WTC11 (cell line): ENCODE measurements around the gene KLK13.

Source experiments
- ATF1 ChIP-seq: sonication (generic); formaldehyde crosslinking; IDR thresholded peaks from 2 replicates; pipeline ENCODE4 v1.8.1; 2023; ENCODE audit warnings: mild to moderate bottlenecking, moderate library complexity, missing genetic modification reagents
- ELF4 ChIP-seq: sonication (generic); formaldehyde crosslinking; IDR thresholded peaks from 2 replicates; pipeline ENCODE4 v1.8.1; 2022; ENCODE audit warnings: low read depth, mild to moderate bottlenecking, moderate library complexity, missing genetic modification reagents
- FOXP1 ChIP-seq: sonication (generic); formaldehyde crosslinking; IDR thresholded peaks from 2 replicates; pipeline ENCODE4 v1.8.0; 2022; ENCODE audit warnings: missing genetic modification reagents, mild to moderate bottlenecking, moderate library complexity, borderline replicate concordance
- JUN ChIP-seq: sonication (generic); formaldehyde crosslinking; IDR thresholded peaks from 2 replicates; pipeline ENCODE4 v1.8.0; 2023; ENCODE audit warnings: mild to moderate bottlenecking, missing genetic modification reagents
- MAX ChIP-seq: sonication (generic); formaldehyde crosslinking; IDR thresholded peaks from 2 replicates; pipeline ENCODE4 v1.8.0; 2022; ENCODE audit warnings: mild to moderate bottlenecking, missing genetic modification reagents
- NR3C1 ChIP-seq: sonication (generic); formaldehyde crosslinking; conservative IDR thresholded peaks from 2 replicates; pipeline ENCODE4 v1.8.1; 2023; ENCODE audit warnings: low read depth, mild to moderate bottlenecking, missing genetic modification reagents
- RELA ChIP-seq: sonication (generic); formaldehyde crosslinking; IDR thresholded peaks from 2 replicates; pipeline ENCODE4 v1.8.1; 2022; ENCODE audit warnings: missing genetic modification reagents, mild to moderate bottlenecking, borderline replicate concordance
- USF2 ChIP-seq: sonication (generic); formaldehyde crosslinking; IDR thresholded peaks from 2 replicates; pipeline ENCODE4 v1.8.1; 2023; ENCODE audit warnings: mild to moderate bottlenecking, missing genetic modification reagents, moderate library complexity
- ZNF416 ChIP-seq: fragments of 250-450 bp; sonication (Bioruptor Pico); IDR thresholded peaks from 2 replicates; pipeline ENCODE4 v1.9.0; 2021; ENCODE audit warnings: mild to moderate bottlenecking, inconsistent platforms
- TF ChIP-seq, protein P1 (sequence below): fragments of 200-600 bp; IDR thresholded peaks from 2 replicates; pipeline ENCODE4 v1.8.0; 2022; ENCODE audit warnings: antibody characterized with exemption
- TF ChIP-seq, protein P2 (sequence below): sonication (generic); formaldehyde crosslinking; IDR thresholded peaks from 2 replicates; pipeline ENCODE4 v1.8.0; 2023; ENCODE audit warnings: mild to moderate bottlenecking, missing genetic modification reagents
- TF ChIP-seq, protein P3 (sequence below): sonication (generic); formaldehyde crosslinking; IDR thresholded peaks from 2 replicates; pipeline ENCODE4 v1.8.1; 2022; ENCODE audit warnings: mild to moderate bottlenecking, missing genetic modification reagents, moderate library complexity, borderline replicate concordance
- TF ChIP-seq, protein P4 (sequence below): sonication (generic); formaldehyde crosslinking; conservative IDR thresholded peaks from 2 replicates; pipeline ENCODE4 v1.8.1; 2022; ENCODE audit warnings: mild to moderate bottlenecking, missing genetic modification reagents

- TF ChIP-seq RELA (CRISPR knock-in tag) = no peak
- TF ChIP-seq, protein P1, sequence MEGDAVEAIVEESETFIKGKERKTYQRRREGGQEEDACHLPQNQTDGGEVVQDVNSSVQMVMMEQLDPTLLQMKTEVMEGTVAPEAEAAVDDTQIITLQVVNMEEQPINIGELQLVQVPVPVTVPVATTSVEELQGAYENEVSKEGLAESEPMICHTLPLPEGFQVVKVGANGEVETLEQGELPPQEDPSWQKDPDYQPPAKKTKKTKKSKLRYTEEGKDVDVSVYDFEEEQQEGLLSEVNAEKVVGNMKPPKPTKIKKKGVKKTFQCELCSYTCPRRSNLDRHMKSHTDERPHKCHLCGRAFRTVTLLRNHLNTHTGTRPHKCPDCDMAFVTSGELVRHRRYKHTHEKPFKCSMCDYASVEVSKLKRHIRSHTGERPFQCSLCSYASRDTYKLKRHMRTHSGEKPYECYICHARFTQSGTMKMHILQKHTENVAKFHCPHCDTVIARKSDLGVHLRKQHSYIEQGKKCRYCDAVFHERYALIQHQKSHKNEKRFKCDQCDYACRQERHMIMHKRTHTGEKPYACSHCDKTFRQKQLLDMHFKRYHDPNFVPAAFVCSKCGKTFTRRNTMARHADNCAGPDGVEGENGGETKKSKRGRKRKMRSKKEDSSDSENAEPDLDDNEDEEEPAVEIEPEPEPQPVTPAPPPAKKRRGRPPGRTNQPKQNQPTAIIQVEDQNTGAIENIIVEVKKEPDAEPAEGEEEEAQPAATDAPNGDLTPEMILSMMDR = no peak
- no peak for TF ChIP-seq ELF4 (CRISPR knock-in tag)
- TF ChIP-seq, protein P2, sequence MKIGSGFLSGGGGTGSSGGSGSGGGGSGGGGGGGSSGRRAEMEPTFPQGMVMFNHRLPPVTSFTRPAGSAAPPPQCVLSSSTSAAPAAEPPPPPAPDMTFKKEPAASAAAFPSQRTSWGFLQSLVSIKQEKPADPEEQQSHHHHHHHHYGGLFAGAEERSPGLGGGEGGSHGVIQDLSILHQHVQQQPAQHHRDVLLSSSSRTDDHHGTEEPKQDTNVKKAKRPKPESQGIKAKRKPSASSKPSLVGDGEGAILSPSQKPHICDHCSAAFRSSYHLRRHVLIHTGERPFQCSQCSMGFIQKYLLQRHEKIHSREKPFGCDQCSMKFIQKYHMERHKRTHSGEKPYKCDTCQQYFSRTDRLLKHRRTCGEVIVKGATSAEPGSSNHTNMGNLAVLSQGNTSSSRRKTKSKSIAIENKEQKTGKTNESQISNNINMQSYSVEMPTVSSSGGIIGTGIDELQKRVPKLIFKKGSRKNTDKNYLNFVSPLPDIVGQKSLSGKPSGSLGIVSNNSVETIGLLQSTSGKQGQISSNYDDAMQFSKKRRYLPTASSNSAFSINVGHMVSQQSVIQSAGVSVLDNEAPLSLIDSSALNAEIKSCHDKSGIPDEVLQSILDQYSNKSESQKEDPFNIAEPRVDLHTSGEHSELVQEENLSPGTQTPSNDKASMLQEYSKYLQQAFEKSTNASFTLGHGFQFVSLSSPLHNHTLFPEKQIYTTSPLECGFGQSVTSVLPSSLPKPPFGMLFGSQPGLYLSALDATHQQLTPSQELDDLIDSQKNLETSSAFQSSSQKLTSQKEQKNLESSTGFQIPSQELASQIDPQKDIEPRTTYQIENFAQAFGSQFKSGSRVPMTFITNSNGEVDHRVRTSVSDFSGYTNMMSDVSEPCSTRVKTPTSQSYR (CRISPR knock-in tag) = no peak
- TF ChIP-seq, protein P3, sequence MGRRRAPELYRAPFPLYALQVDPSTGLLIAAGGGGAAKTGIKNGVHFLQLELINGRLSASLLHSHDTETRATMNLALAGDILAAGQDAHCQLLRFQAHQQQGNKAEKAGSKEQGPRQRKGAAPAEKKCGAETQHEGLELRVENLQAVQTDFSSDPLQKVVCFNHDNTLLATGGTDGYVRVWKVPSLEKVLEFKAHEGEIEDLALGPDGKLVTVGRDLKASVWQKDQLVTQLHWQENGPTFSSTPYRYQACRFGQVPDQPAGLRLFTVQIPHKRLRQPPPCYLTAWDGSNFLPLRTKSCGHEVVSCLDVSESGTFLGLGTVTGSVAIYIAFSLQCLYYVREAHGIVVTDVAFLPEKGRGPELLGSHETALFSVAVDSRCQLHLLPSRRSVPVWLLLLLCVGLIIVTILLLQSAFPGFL (CRISPR knock-in tag) = no peak
- no peak for TF ChIP-seq JUN
- TF ChIP-seq, protein P4, sequence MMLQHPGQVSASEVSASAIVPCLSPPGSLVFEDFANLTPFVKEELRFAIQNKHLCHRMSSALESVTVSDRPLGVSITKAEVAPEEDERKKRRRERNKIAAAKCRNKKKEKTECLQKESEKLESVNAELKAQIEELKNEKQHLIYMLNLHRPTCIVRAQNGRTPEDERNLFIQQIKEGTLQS (CRISPR knock-in tag) = no peak
- no peak for TF ChIP-seq USF2 (CRISPR knock-in tag)
- TF ChIP-seq MAX (CRISPR knock-in tag) = no peak
- no peak for TF ChIP-seq ATF1 (CRISPR knock-in tag)
- no peak for TF ChIP-seq ZNF416
- TF ChIP-seq NR3C1 (CRISPR knock-in tag) = no peak
- TF ChIP-seq FOXP1 (CRISPR knock-in tag) = no peak
These were observed 35.2 kb downstream of the KLK13 start for GRCh38 chr19:51029718-51030117.
